ENCODE data around the gene PCDHGA9. TPM values are rescaled to one million over a fixed set of nuclear protein-coding genes. Genes with fewer than 3 reads are reported as not detected.

The PCDHGA9 gene
- total RNA-seq, 1 donor from 2014 or later = 1.5 TPM

GRCh38 chr5:141419074-141419880 is 16.7 kb downstream of the PCDHGA9 start:
- Mint-ChIP-seq H3K4me3 (ENCODE audit: low read depth) (no peak overlapping the region), H3K27ac (peak overlapping the region; percentile 91), H3K27me3 (no peaks in the 10 kb centered on the region), H3K4me1 (ENCODE audit: low read depth) (no peaks in the 10 kb centered on the region), H3K9me3 (ENCODE audit: low read depth) (peaks cover 52% of the 10 kb centered on the region), H3K36me3 (ENCODE audit: insufficient read depth) (peaks cover 67% of the 10 kb centered on the region)
- DNase-seq (ENCODE audit: low spot score, unreplicated experiment) = no peak
- TF ChIP-seq, protein P1, sequence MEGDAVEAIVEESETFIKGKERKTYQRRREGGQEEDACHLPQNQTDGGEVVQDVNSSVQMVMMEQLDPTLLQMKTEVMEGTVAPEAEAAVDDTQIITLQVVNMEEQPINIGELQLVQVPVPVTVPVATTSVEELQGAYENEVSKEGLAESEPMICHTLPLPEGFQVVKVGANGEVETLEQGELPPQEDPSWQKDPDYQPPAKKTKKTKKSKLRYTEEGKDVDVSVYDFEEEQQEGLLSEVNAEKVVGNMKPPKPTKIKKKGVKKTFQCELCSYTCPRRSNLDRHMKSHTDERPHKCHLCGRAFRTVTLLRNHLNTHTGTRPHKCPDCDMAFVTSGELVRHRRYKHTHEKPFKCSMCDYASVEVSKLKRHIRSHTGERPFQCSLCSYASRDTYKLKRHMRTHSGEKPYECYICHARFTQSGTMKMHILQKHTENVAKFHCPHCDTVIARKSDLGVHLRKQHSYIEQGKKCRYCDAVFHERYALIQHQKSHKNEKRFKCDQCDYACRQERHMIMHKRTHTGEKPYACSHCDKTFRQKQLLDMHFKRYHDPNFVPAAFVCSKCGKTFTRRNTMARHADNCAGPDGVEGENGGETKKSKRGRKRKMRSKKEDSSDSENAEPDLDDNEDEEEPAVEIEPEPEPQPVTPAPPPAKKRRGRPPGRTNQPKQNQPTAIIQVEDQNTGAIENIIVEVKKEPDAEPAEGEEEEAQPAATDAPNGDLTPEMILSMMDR (IDR thresholded peaks at IDR 0.05; ENCODE audit: unreplicated experiment) = no peak

- Mint-ChIP-seq H3K27me3 (no peaks in the 10 kb centered on the region), H3K4me3 (ENCODE audit: low read depth) (peak within 1 kb of the TSS; percentile 41), H3K4me1 (ENCODE audit: low read depth) (no peaks in the 10 kb centered on the region), H3K36me3 (ENCODE audit: insufficient read depth) (peaks cover 68% of the 10 kb centered on the region), H3K9me3 (ENCODE audit: low read depth) (peaks cover 53% of the 10 kb centered on the region), H3K27ac (peak within 1 kb of the TSS; percentile 93)
- DNase-seq (ENCODE audit: low spot score, unreplicated experiment) = no peak
- TF ChIP-seq, protein P1 (IDR thresholded peaks at IDR 0.05; ENCODE audit: unreplicated experiment) = no peak
Observed at GRCh38 chr5:141420855-141421488, 18.4 kb downstream of the PCDHGA9 start, which contains the start of gene PCDHGA11. PCDHGA11 (plus strand) TSS chr5:141421051; CDS start chr5:141421228, 177 bp downstream.

DNA sequence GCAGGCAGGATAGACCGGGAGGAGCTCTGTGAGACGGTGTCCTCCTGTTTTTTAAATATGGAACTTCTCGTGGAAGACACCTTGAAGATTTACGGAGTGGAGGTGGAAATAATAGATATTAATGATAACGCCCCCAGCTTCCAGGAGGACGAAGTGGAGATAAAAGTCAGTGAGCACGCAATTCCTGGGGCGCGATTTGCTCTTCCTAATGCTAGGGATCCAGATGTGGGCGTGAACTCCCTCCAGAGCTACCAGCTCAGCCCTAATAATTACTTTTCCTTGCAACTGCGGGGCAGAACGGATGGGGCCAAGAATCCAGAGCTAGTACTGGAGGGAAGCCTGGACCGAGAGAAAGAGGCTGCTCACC is 18.9 kb downstream of the PCDHGA9 start:
- peaks cover 68% of the 10 kb centered on the region for H3K36me3 Mint-ChIP-seq (ENCODE audit: insufficient read depth)

DNA sequence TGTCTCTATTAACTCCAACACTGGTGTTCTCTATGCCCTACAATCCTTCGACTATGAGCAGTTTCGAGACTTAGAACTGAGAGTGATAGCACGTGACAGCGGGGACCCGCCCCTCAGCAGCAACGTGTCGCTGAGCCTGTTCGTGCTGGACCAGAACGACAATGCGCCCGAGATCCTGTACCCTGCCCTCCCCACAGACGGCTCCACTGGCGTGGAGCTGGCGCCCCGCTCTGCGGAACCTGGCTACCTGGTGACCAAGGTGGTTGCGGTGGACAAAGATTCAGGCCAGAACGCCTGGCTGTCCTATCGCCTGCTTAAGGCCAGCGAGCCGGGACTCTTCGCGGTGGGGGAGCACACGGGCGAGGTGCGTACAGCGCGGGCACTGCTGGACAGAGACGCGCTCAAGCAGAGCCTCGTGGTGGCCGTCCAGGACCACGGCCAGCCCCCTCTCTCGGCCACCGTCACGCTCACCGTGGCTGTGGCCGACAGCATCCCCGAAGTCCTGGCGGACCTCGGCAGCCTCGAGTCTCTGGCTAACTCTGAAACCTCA is 20.2 kb downstream of the PCDHGA9 start:
- Mint-ChIP-seq H3K9me3 (ENCODE audit: low read depth) (peaks cover 59% of the 10 kb centered on the region), H3K4me3 (ENCODE audit: low read depth) (no peak overlapping the region), H3K27me3 (no peaks in the 10 kb centered on the region), H3K4me1 (ENCODE audit: low read depth) (no peaks in the 10 kb centered on the region), H3K36me3 (ENCODE audit: insufficient read depth) (peaks cover 71% of the 10 kb centered on the region), H3K27ac (no peak overlapping the region)
- TF ChIP-seq, protein P1 (IDR thresholded peaks at IDR 0.05; ENCODE audit: unreplicated experiment) = no peak
- DNase-seq (ENCODE audit: low spot score, unreplicated experiment) = no peak

More for the DNA sequence above, 18.9 kb downstream of the PCDHGA9 start:
- Mint-ChIP-seq H3K27me3 (no peaks in the 10 kb centered on the region), H3K9me3 (ENCODE audit: low read depth) (peaks cover 53% of the 10 kb centered on the region), H3K4me1 (ENCODE audit: low read depth) (no peaks in the 10 kb centered on the region), H3K4me3 (ENCODE audit: low read depth) (no peak overlapping the region), H3K27ac (peak overlapping the region; percentile 52)
- TF ChIP-seq, protein P1 (IDR thresholded peaks at IDR 0.05; ENCODE audit: unreplicated experiment) = no peak
- no peak for DNase-seq (ENCODE audit: low spot score, unreplicated experiment)

- Mint-ChIP-seq H3K27me3 (no peaks in the 10 kb centered on the region), H3K9me3 (ENCODE audit: low read depth) (peaks cover 55% of the 10 kb centered on the region), H3K36me3 (ENCODE audit: insufficient read depth) (peaks cover 65% of the 10 kb centered on the region), H3K4me3 (ENCODE audit: low read depth) (no peak overlapping the region), H3K4me1 (ENCODE audit: low read depth) (no peaks in the 10 kb centered on the region), H3K27ac (peak overlapping the region; percentile 79)
- no peak for DNase-seq (ENCODE audit: low spot score, unreplicated experiment)
- TF ChIP-seq, protein P1 (IDR thresholded peaks at IDR 0.05; ENCODE audit: unreplicated experiment) = no peak
Observed at GRCh38 chr5:141427783-141428426, 25.3 kb downstream of the PCDHGA9 start.

Measured in progenitor cell of endocrine pancreas (in vitro differentiated cells).